Jurkat, Clone E6-1 (cell line): ENCODE results near the gene CALML4.
"Not testable (repeated sequence)": the region's sequence is repeated elsewhere in the genome, so short reads cannot be mapped to it uniquely, and the experiment has no call there.

Experiments
- DNase-seq: peaks from one replicate; pipeline ENCODE4 v3.0.0-alpha.2; 2011; ENCODE audit warnings: low read depth, low spot score
- H3K4me3 ChIP-seq: 2 replicates; pipeline ENCODE4 v1.5.1; 2011; ENCODE audit warnings: mild to moderate bottlenecking, low read length, control low read depth, moderate library complexity

Gene CALML4

DNA sequence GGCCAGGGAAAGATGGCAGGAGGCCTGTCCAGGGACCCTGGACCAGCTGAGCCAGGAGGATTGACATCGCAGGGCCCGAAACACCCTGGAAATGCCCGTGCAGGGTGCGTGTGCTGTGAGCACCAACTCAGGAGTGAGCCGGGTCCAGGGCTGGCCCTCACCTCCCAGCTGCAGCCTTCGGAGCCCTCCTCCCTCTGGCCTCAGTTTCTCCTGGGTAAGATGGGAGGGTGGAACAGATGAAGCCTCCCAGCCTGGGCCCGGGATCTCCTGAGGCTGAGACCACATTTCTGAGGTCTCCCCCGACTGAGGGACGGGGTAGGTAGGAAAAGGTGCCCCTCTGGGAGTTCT is 5.3 kb upstream of the CALML4 start:
- DNase-seq, result no peak
- no peak overlapping the region for H3K4me3 ChIP-seq

DNA sequence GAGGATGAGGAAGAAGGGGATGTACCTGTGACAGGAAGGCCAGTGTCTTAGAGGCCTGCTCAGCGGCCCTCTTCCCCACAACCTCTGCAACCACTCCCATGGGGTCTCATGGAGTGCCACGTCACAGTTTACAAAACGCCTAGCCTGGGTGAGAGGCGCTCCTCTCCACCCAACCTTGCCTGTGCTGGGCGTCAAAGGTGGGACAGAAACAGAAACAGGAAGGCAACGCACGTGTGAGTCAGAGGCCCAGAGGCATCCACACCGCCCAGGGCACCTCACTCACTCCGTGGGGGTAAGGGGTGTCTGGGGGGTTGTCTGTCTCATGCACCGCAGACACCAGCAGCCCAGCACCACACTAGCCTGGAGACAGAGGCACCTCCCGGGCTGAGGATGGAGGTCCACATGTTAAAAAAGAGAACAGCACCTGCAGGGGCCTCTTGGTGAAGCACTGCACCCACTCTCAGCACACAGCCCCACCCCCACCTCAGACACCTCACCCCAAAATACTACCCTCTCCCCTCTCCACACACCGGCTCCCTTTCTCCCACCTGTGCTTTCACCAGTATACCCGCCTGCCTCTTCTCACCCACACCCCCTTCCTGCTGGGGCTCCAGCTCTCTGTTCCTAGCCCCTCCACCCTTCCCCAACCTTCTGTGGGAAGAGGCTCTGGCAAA is 4.7 kb upstream of the CALML4 start:
- DNase-seq, result no peak
- no peak overlapping the region for H3K4me3 ChIP-seq

DNA sequence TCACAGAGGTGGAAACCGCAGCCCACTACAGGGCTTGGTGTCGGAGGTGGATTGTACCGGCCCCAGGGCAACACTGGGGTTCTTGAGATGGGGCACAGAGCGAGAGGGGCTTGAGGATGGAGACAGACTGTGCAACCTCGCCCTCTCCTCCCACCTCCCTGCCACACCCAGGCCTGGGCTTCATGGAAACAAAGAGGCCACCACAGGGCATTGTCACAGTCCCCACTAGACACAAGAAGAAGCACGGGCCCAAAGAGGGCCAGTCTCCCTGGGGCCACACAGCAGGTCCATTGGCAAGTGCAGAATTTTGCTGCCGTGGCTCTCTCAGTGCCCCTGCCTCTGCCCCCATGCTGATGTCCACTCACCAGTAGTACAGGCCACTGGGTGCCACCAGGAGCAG is 4.1 kb upstream of the CALML4 start:
- no peak overlapping the region for H3K4me3 ChIP-seq
- DNase-seq, result no peak

DNA sequence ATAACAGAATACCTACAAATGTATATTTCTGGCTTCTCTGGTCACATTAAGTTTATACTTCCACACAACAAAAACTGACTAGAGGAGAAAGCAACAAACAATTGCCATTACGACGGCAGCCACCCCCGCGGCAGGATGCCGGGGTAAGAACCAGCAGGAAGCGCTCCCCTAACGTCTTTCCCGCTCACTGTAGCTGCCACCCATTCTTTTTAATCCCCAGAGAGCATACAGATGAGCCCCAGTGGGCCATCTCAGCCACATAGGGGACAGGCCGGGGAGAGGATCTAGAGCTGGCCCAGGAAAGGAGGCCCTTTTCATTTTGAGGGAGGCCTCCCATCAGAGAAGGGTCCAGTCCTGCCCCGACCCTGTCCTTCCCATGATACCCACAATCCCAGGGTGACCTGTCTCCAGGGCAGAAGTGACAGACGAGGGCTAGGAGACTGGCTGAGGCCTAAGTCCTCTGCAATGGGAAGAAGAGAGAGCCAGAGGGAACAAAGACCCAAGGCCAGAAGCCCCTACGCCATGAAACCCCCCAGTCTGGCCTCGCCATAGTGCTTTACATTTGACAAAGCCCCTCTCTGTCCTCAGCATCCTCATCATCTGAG is 3.6 kb upstream of the CALML4 start:
- peak; percentile 60 for DNase-seq
- H3K4me3 ChIP-seq, result no peak overlapping the region; the same call in 1 of the 2 replicates

DNA sequence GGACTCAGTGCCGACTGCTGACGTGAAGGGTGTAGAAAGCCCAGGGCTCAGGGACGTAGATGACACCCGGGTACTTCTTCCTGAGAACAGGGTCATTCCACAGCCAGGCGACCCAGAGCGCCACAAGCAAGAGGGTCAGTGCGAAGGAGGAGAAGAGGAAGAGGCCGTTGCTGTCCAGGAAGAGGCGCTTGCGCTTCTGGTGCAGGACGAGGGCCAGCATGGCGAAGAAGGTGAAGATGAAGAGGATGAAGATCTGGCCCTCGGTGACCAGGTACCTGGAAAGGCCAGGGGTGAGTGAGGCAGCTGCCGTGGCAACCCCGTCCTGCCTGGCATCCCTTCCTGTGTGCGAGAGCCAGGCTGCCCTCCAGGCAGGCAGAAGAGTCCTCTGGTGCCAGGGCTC is 3.0 kb upstream of the CALML4 start:
- DNase-seq, result no peak
- H3K4me3 ChIP-seq, result no peak overlapping the region

DNA sequence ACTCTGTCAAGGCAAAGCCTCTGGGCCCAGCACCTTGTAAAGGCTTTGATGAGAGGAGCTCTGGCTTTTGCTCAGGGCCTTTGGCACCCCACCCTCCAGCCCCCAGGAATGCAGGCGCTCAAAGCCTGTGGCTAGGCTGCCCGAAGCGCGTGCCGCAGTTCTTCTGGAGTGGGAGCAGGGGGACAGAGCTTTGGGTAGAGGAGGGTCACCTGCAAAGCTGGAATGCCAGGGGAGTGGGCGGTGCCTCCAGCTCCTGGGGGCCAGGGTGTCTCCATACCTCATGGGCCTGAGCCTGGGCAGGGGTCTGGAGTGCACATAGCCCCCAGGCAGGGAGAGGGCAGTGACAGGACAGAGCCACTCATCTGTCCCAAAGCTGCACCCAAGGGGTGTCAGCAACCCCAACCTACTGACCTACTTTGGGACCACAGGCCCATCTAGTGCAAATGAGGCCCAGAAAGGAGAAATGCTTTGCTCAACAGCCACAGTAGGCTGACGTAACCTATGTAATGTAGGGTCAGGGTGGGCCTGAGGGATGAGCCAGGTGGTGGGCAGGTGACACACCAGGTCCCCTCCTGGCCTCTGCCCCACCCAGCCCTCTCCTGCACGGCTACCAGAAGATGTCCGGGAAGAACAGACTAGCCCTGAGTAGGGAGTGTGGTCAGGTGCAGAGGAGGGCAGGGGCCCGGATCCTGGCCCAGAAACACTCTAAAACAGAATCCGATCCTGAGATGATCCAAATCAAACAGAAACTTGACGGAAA is 2.2 kb upstream of the CALML4 start:
- DNase-seq, result no peak
- no peak overlapping the region for H3K4me3 ChIP-seq

DNA sequence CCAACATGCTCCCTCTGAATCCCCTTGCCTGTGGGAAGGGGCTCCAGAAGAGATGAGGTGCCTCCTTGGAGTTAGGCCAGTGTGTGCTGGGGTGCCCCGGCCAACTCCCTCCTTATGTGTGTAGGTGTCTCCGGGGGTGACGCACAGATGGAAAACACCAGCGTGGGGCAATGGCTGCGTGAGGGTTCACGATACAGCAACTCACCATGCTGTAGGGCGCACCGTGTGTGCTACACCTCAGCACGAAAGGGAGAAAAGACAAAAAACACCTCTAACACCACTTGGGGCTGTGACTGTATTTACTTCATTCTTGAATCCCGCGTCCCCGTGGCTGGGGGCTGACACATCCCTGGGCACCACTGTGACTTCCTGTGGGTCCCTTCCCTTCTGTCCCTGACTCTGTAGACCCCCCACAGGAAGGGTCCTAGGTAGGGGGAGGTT is 1.6 kb upstream of the CALML4 start:
- H3K4me3 ChIP-seq, result no peak overlapping the region
- no peak for DNase-seq

DNA sequence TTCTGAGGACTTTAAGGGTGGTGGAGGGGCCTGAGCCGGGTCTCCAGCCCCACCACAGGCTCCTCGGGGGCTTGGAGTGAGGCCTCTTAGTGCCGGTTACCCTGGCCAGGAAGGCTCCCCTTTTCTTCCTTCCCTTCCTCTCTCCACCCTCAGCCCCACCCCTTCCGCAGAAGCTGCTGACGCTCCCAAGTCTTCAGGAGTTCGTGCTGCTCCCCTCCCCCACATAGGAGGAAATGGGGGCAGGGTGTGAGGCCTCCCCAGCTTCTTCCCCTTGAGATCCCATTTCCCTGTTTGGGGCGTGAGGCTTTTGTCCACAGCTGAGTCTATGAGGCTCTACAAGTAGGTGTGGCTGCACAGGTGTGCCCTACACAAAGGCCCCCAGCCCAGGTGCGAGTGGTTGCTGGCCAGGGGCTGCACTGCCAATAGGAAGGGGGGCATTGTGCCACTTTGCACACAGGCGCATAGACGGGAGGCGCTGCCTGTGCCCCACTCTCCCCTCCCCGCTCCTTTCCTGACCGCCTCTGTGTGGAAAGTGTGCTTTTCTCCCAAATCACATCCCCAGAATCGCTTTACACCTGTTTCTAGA is 915 bp upstream of the CALML4 start:
- no peak for DNase-seq
- no peak overlapping the region for H3K4me3 ChIP-seq

DNA sequence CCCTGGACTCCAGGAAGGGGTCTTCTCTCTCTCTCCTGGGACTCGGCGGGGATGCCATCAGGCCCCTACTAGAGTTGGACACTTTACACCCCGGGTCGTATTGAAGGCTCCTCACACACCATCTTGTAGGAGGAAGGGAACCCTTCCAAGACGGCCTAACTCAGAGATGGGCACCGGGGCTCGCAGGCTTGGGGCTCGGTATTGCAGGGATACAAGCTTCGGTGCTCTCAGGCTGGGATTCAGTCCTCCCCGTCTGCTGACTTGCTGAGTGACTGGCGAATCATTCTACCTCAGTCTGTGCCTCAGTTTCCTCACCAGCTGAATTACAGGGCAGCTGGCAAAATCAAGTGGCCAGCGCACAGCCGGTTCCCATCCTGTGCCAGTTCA is 419 bp upstream of the CALML4 start:
- H3K4me3 ChIP-seq, result no peak overlapping the region
- no peak for DNase-seq

DNA sequence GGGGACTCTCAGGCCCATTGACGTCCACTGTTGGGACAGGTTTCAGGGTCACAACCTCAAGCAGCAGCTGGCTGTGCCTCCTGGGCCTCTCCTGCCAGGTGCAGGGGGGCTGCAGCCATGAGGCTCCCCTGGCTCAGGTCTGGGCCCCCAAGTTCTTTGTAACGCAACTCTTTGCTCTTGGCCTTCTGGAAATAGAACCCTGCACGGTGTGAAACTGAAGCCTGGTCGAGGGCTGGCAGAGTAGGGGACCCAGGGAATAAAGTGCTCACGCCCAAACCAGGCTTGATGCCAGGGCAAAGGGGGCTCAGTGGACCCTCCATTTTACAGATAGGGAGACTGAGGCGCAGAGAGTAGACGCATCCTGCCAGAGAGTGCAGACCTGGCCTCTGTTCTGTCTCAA is 771 bp downstream of the CALML4 start:
- DNase-seq, result no peak
- no peak overlapping the region for H3K4me3 ChIP-seq

DNA sequence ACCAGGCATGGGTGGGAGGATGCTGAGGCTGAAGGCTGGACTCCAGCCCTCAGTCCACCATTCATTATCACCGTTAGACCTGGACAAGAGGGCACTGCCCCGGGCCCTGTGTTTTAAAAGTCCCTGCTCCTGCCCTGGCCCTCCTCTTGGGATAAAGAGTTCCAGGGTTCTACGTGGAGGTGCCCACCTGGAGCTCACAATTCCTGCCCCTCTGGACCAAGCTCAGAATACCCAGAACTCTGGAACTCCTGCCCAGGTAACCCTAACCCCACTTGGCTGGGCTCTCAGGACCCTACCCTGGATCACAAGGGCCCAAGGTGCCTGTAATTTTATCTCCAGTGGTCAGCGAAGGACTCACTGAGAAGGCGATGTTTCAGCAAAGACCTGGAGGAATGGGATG is 1.2 kb downstream of the CALML4 start:
- no peak overlapping the region for H3K4me3 ChIP-seq
- DNase-seq, result no peak

DNA sequence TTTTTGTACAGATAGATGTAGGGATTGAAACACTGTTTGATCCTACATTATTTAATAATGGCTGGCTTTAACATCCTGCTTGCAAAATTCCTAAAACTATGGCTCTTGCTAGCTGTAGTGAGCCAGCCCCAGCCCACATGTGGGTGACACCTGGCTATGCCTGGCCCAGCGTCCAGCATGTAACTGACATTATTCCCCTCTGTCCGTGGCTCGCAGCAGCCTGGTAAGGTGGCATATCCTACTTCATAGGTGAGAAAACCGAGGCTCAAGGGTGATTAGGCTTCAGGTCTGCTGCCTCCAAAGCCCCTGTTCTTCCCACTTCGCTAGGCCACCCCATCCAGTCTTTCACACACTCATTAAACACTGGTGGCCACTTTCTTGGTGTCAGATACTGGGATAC is 1.6 kb downstream of the CALML4 start:
- DNase-seq, result no peak
- H3K4me3 ChIP-seq, result no peak overlapping the region

DNA sequence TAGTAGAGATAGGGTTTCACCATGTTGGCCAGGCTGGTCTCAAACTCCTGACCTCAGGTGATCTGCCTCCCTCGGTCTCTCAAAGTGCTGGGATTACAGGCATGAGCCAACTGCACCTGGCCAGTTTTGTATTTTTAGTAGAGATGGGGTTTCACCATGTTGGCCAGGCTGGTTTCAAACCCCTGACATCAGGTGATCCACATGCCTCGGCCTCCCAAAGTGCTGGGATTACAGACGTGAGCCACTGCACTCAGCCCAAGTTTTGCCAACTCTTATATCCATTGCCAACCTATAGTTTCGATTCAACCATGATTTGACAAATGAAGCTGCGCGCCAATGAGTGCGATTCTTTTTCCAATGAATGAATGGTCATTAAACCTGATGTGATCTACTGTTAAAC is 2.1 kb downstream of the CALML4 start:
- H3K4me3 ChIP-seq, DNase-seq: not testable (repeated sequence)

DNA sequence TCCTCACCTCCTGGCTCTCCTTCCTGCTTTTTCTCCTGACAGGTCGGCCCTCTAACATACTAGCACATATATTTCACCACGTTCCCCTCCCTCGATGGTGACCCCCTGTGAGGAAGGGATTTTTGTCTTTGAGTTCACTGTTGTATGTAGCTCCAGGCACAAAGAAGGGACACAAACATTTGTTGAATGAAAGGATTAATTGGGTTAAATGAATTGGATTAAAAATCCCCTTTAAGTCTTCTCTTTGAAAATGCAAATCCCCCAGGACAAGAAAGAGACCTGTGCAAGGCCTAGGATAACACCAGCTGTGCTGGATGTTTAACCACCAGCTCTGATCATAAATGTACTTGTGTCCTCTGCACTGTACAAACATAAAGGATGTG is 3.3 kb downstream of the CALML4 start:
- no peak overlapping the region for H3K4me3 ChIP-seq
- no peak for DNase-seq

DNA sequence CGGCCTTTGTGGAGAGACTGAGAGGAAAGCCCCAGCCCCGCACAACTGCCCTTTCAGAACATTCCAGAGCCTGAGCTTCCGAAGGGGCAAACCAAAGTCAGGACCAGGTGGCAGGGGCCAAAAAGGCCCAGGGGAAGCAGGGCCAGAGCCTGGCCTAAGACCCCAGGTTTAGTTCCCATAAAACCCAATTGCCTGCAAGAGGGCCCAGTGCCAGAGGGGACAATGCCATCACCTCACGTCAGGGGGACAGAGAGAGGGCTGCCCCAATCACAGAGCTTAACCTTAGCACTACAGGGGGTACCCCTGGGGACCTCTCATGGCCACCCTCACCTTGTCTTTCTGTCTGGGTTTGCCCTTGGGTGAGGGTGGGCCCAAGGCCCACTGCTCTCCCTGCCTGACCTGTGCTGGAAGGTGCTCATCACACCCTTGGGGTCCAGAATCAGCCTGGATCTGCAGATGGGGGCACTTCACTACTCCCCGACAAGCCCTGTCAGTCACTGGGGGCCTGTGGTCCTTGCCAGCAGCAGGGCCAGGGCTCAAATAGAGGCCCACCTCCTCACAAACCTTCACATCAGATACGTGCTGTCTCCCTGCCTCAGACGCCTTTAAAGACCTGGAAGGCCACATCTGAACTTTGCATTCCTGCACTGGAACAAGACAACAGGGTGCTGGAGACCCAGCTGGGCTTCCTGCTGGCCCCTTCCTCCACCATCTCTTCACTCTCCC is 3.8 kb downstream of the CALML4 start:
- H3K4me3 ChIP-seq, result no peak overlapping the region
- DNase-seq, result no peak

DNA sequence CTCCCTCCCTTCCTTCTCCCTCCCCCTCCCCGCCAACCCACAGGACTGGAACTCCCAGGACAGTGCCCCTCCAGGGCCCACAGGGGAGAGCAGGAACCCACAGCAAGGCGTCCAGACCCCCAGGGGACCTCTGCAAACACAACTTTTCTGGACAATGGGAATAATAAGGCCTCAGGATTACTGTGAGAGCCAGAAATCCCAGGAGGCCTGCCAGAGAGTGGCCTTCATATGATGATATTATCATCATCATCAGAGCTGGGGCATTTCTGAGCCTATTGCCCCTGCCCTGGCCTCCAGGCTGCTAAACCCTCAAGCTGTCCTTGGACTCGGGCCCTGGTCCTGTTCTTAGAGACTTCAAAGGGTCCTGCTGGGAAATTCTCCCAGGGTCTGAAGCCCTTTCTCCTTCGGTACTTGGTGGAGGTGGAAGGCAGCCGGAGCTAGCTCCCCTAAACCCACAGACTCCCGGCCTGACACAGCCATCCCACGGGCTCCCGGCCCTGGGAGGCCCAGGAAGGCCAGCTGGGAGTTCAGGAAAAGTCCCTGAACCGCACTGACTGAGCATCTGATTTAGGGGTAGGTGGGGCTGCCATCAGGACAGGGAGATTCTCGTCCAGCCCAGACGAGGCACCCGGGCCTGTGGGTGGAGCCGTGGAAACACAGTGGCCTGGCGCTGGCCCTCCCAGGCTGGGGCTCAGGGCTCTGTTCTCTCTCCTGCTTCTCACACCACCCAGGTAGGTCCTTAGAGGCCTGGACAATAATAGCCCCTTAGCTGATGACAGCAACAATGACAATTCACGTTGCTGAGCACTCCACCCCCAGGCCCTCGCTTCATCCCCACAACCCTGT is 4.9 kb downstream of the CALML4 start:
- no peak for DNase-seq
- H3K4me3 ChIP-seq, result no peak overlapping the region

DNA sequence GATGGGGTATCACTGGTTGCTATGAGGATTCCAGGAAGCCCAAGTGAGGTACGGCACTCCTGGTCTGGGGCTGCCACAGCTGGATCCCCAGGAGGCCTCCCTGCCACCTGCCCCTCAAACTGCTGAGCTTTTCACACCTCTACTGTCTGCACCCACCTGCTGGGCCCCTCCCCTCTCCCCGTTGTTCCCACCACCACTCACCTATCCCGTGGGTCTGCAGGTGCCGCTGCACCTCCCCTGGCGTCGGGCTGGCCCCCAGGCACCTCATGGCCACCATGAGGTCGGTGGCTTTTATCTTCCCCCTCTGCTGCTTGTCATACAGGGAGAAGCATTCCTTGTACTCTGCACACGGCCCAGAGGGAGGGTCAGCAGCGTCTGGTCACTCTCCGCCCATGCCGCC is 5.8 kb downstream of the CALML4 start:
- no peak overlapping the region for H3K4me3 ChIP-seq
- no peak for DNase-seq

DNA sequence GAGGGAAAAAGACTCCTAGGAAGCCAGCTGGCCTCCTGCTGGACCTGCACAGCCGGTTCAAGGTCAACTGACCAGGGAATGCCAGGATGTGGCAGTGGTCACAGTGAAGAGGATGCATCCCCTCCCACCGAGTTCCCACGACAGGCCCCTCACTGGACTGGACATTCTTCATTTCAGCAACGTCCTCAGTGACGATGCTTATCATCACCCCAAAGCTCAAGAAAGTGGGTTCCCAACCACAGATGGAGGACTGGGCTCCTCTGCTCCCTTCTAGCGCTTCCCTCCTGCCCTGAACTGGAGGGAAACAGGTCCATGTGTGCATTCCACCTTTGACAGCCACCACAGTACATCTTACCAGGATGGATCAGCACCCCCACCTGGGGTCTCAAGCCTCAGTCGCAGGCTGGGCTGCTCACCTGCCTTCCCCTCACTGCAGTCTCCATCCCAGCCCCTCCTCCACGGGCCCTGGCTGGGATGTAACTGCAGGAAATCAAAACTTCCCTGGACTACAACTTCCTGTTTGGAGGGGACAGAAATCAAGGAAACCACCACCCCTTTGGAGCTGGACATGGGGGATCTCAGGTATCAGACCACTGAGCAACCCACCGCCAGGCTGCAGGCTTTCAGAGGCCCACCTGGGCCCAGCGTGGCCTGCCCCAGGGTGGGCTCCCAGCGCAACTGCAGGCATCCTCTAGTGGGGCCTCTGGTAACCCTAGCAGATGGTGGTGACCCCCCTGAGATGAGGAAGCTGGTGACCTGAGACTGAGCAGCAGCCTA is 7.3 kb downstream of the CALML4 start:
- no peak overlapping the region for H3K4me3 ChIP-seq
- no peak for DNase-seq
